Measurements from ENCODE around the gene RAPSN. TPM values are rescaled to one million over a fixed set of nuclear protein-coding genes. Genes with fewer than 3 reads are reported as not detected.

RAPSN gene
- total RNA-seq: not detected

GRCh38 chr11:47448566-47449427 is at the start of gene RAPSN:
Gene RAPSN (minus strand): TSS chr11:47449136. CDS start chr11:47448964, 172 bp downstream.
- Histone ChIP-seq H3K36me3 (replicated peaks in 1 of 2; ENCODE audit: insufficient read depth in 1 of 2, low read depth in 2 of 2) (no peaks in the 10 kb centered on the region), H3K4me1 (no peaks in the 10 kb centered on the region), H3K4me3 (no peak within 1 kb of the TSS), H3K27me3 (no peaks in the 10 kb centered on the region), H3K9me3 (no peaks in the 10 kb centered on the region), H3K27ac (no peak within 1 kb of the TSS)
- peak in 3 of 4 donors; percentile 17 to 51 (median 23) for DNase-seq
- 66 to 89% methylated on average over 18 to 29 of the region's 32 CpGs for WGBS, 2 donors
- ATAC-seq: peak; percentile 50
- no peak for TF ChIP-seq POLR2A (IDR thresholded peaks at IDR 0.05)
- no peak for TF ChIP-seq CTCF (IDR thresholded peaks at IDR 0.05)
- intact Hi-C loops (cut with DNase I): no loop called here

GRCh38 chr11:47498149-47498548 is 49.2 kb upstream of the RAPSN start:
- WGBS, 2 donors: 96 to 97% methylated on average over 3 of the region's 3 CpGs
- Histone ChIP-seq H3K9me3 (no peaks in the 10 kb centered on the region), H3K27me3 (no peaks in the 10 kb centered on the region), H3K4me1 (peaks cover 17% of the 10 kb centered on the region), H3K36me3 (replicated peaks in 1 of 2; ENCODE audit: insufficient read depth in 1 of 2, low read depth in 2 of 2) (no peaks in the 10 kb centered on the region), H3K27ac (no peak overlapping the region), H3K4me3 (no peak overlapping the region)
- intact Hi-C loops (cut with DNase I): no loop called here
- no peak for ATAC-seq
- DNase-seq: no peak
- TF ChIP-seq POLR2A (IDR thresholded peaks at IDR 0.05) (no peak), CTCF (IDR thresholded peaks at IDR 0.05) (no peak)

GRCh38 chr11:47496808-47497207 is 47.9 kb upstream of the RAPSN start:
- Histone ChIP-seq H3K36me3 (replicated peaks in 1 of 2; ENCODE audit: insufficient read depth in 1 of 2, low read depth in 2 of 2) (no peaks in the 10 kb centered on the region), H3K27ac (no peak overlapping the region), H3K4me1 (peaks cover 17% of the 10 kb centered on the region), H3K4me3 (no peak overlapping the region), H3K9me3 (no peaks in the 10 kb centered on the region), H3K27me3 (no peaks in the 10 kb centered on the region)
- intact Hi-C loops (cut with DNase I): no loop called here
- ATAC-seq (no peak), DNase-seq (no peak)
- TF ChIP-seq POLR2A (IDR thresholded peaks at IDR 0.05) (no peak), CTCF (IDR thresholded peaks at IDR 0.05) (no peak)

GRCh38 chr11:47495856-47496217 is 46.9 kb upstream of the RAPSN start:
- no peak for DNase-seq
- no peaks in the 10 kb centered on the region for H3K9me3 ChIP-seq
- no peak for TF ChIP-seq CTCF (IDR thresholded peaks at IDR 0.05)
- TF ChIP-seq POLR2A (IDR thresholded peaks at IDR 0.05): no peak
- no peaks in the 10 kb centered on the region for H3K36me3 ChIP-seq (replicated peaks in 1 of 2; ENCODE audit: insufficient read depth in 1 of 2, low read depth in 2 of 2)
- no peak for ATAC-seq
- intact Hi-C loops (cut with DNase I): no loop called here
- H3K4me3 ChIP-seq: no peak overlapping the region
- WGBS, 2 donors: 64 to 75% methylated on average over 1 of the region's 1 CpG
- H3K4me1 ChIP-seq: peaks cover 17% of the 10 kb centered on the region
- no peaks in the 10 kb centered on the region for H3K27me3 ChIP-seq
- H3K27ac ChIP-seq: no peak overlapping the region

Measured in body of pancreas (tissue), 4 donors.